ENCODE data around the gene FBXL7. TPM values are rescaled to one million over a fixed set of nuclear protein-coding genes. Genes with fewer than 3 reads are reported as not detected.

FBXL7 gene
- polyA plus RNA-seq, 1 donor from 2014 or later = 0.24 TPM

- TF ChIP-seq POLR2AphosphoS5 (IDR thresholded peaks at IDR 0.05) (no peak), EZH2 (IDR thresholded peaks at IDR 0.05; ENCODE audit: borderline replicate concordance, insufficient read depth, low read length, poor library complexity, severe bottlenecking) (no peak)
Measured at GRCh38 chr5:15850536-15850935, 350.6 kb downstream of the FBXL7 start (continued).

- TF ChIP-seq POLR2AphosphoS5 (IDR thresholded peaks at IDR 0.05) = peak; percentile 62
- peak; percentile 23 for TF ChIP-seq EP300 (conservative IDR thresholded peaks at IDR 0.05; ENCODE audit: poor library complexity, severe bottlenecking)
- TF ChIP-seq SMC3 (conservative IDR thresholded peaks at IDR 0.05; ENCODE audit: poor library complexity) = no peak
- peak; percentile 55 for TF ChIP-seq REST (IDR thresholded peaks at IDR 0.05; ENCODE audit: borderline replicate concordance)
- no peak for TF ChIP-seq TAF1 (IDR thresholded peaks at IDR 0.05; ENCODE audit: low read depth)
- no peak overlapping the region for H2AFZ ChIP-seq (ENCODE audit: low read depth, low read length)
- no peaks in the 10 kb centered on the region for H3F3A ChIP-seq (ENCODE audit: insufficient read depth, low read length, poor library complexity, severe bottlenecking)
- no peaks in the 10 kb centered on the region for H3K27me3 ChIP-seq (ENCODE audit: insufficient read depth, low read depth, low read length)
- H4K20me1 ChIP-seq (ENCODE audit: insufficient read depth) = no peaks in the 10 kb centered on the region
- no peaks in the 10 kb centered on the region for H3K79me2 ChIP-seq (replicated peaks; ENCODE audit: insufficient read depth, low read length)
- H3K36me3 ChIP-seq (ENCODE audit: insufficient read depth, low read length) = no peaks in the 10 kb centered on the region
- no peak overlapping the region for H3K9ac ChIP-seq (ENCODE audit: low read length)
- H3K9me3 ChIP-seq (ENCODE audit: low read length) = no peaks in the 10 kb centered on the region
- H3K4me3 ChIP-seq (ENCODE audit: low read length) = no peak overlapping the region
- H3K4me2 ChIP-seq (ENCODE audit: low read length) = no peak overlapping the region
- no peaks in the 10 kb centered on the region for H3K9me2 ChIP-seq (ENCODE audit: insufficient read depth, low read length)
- peak overlapping the region; percentile 24 for H3K27ac ChIP-seq (ENCODE audit: low read length)
Measured at GRCh38 chr5:15850939-15851341, 351.0 kb downstream of the FBXL7 start.

GRCh38 chr5:15852217-15852616 lies 352.2 kb downstream of the FBXL7 start:
- no peaks in the 10 kb centered on the region for H3K79me2 ChIP-seq (replicated peaks; ENCODE audit: insufficient read depth, low read length)
- H3F3A ChIP-seq (ENCODE audit: insufficient read depth, low read length, poor library complexity, severe bottlenecking) = no peaks in the 10 kb centered on the region
- H3K9me3 ChIP-seq (ENCODE audit: low read length) = no peaks in the 10 kb centered on the region
- H3K4me2 ChIP-seq (ENCODE audit: low read length) = no peak overlapping the region
- H2AFZ ChIP-seq (ENCODE audit: low read depth, low read length) = no peak overlapping the region
- H3K27ac ChIP-seq (ENCODE audit: low read length) = no peak overlapping the region
- H3K4me3 ChIP-seq (ENCODE audit: low read length) = no peak overlapping the region
- TF ChIP-seq POLR2AphosphoS5 (IDR thresholded peaks at IDR 0.05) (no peak), TAF1 (IDR thresholded peaks at IDR 0.05; ENCODE audit: low read depth) (no peak), SMC3 (conservative IDR thresholded peaks at IDR 0.05; ENCODE audit: poor library complexity) (no peak), EZH2 (IDR thresholded peaks at IDR 0.05; ENCODE audit: borderline replicate concordance, insufficient read depth, low read length, poor library complexity, severe bottlenecking) (no peak), REST (IDR thresholded peaks at IDR 0.05; ENCODE audit: borderline replicate concordance) (no peak), EP300 (conservative IDR thresholded peaks at IDR 0.05; ENCODE audit: poor library complexity, severe bottlenecking) (no peak), RAD21 (conservative IDR thresholded peaks at IDR 0.05) (no peak), MXI1 (conservative IDR thresholded peaks at IDR 0.05; ENCODE audit: poor library complexity, severe bottlenecking) (no peak), CTCF (IDR thresholded peaks at IDR 0.05; ENCODE audit: poor library complexity, severe bottlenecking) (no peak)
- no peaks in the 10 kb centered on the region for H3K36me3 ChIP-seq (ENCODE audit: insufficient read depth, low read length)
- H3K9me2 ChIP-seq (ENCODE audit: insufficient read depth, low read length) = no peaks in the 10 kb centered on the region
- no peak overlapping the region for H3K9ac ChIP-seq (ENCODE audit: low read length)
- H3K27me3 ChIP-seq (ENCODE audit: insufficient read depth, low read depth, low read length) = no peaks in the 10 kb centered on the region
- no peaks in the 10 kb centered on the region for H4K20me1 ChIP-seq (ENCODE audit: insufficient read depth)
